PC-3 (cell line): ENCODE measurements around the gene ZBTB16. TPM values are rescaled to one million over a fixed set of nuclear protein-coding genes. Genes with fewer than 3 reads are reported as not detected.

Experiments
- ATAC-seq: fragments of 200-7000 bp; cut with Tn5 transposase; 2 replicates; pipeline ENCODE4 v1.9.1; 2020; ENCODE audit warnings: mild to moderate bottlenecking, moderate library complexity
- BruUV-seq: library from RNA; stranded (reverse); fragments of 400-500 nt; replicated peaks from 2 replicates; lab custom pipeline; 2021; lab: Mats Ljungman, UMichigan
- CTCF ChIA-PET: fragments of 300-600 bp; sonication (Branson Sonifier 250); formaldehyde crosslinking; loops from one replicate; lab custom pipeline; 2022; ENCODE audit warnings: antibody characterized with exemption; lab: Charles Lee
- POLR2A ChIA-PET: fragments of 300-600 bp; sonication (Branson Sonifier 250); formaldehyde crosslinking; loops from one replicate; lab custom pipeline; 2022; ENCODE audit warnings: antibody characterized with exemption; ENCODE audit not compliant: unreplicated experiment; lab: Charles Lee
- DNase-seq: peaks from one replicate; pipeline ENCODE4 v3.0.0-alpha.2; 2015
- H2AFZ ChIP-seq: fragments of 300-600 bp; sonication (generic); 2 replicates; pipeline ENCODE4 v1.6.0; 2016; ENCODE audit warnings: antibody characterized with exemption, low read length
- H3F3A ChIP-seq: fragments of 300-600 bp; sonication (generic); one replicate; pipeline ENCODE4 v1.6.0; 2017; ENCODE audit warnings: antibody characterized with exemption, low read length, control low read depth, mild to moderate bottlenecking; ENCODE audit not compliant: unreplicated experiment
- H3K27ac ChIP-seq: fragments of 300-600 bp; sonication (generic); 2 replicates; pipeline ENCODE4 v1.5.1; 2016; ENCODE audit warnings: mild to moderate bottlenecking, low read length
- H3K27me3 ChIP-seq: fragments of 300-600 bp; sonication (generic); 2 replicates; pipeline ENCODE4 v1.6.1; 2016; ENCODE audit warnings: low read length, mixed read lengths
- H3K36me3 ChIP-seq: fragments of 300-600 bp; sonication (generic); 2 replicates; pipeline ENCODE4 v1.6.1; 2016; ENCODE audit warnings: low read depth, mixed run types, low read length, mixed read lengths
- H3K4me1 ChIP-seq: fragments of 300-600 bp; sonication (generic); 2 replicates; pipeline ENCODE4 v1.5.1; 2016; ENCODE audit warnings: low read length; ENCODE audit not compliant: insufficient read depth
- H3K4me2 ChIP-seq: fragments of 300-600 bp; sonication (generic); 2 replicates; pipeline ENCODE4 v1.6.0; 2016; ENCODE audit warnings: low read length
- H3K4me3 ChIP-seq: fragments of 300-600 bp; sonication (generic); 2 replicates; pipeline ENCODE4 v1.5.1; 2016; ENCODE audit warnings: mild to moderate bottlenecking, low read length, mixed read lengths
- H3K79me2 ChIP-seq: fragments of 300-600 bp; sonication (generic); 2 replicates; pipeline ENCODE4 v1.6.1; 2017; ENCODE audit warnings: low read length, mixed read lengths
- H3K9ac ChIP-seq: fragments of 300-600 bp; sonication (generic); 2 replicates; pipeline ENCODE4 v1.6.0; 2016; ENCODE audit warnings: mild to moderate bottlenecking, low read length
- H3K9me2 ChIP-seq: fragments of 300-600 bp; sonication (generic); replicated peaks from 2 replicates; pipeline ENCODE4 v1.6.1; 2016; ENCODE audit warnings: mixed run types, low read length, mixed read lengths
- H3K9me3 ChIP-seq: fragments of 300-600 bp; sonication (generic); 2 replicates; pipeline ENCODE4 v1.6.1; 2016; ENCODE audit warnings: low read length, mixed read lengths
- H4K20me1 ChIP-seq: fragments of 300-600 bp; sonication (generic); 2 replicates; pipeline ENCODE4 v1.6.1; 2016; ENCODE audit warnings: low read length, mixed read lengths
- EZH2 ChIP-seq: fragments of 300-600 bp; sonication (generic); IDR thresholded peaks from one replicate; pipeline ENCODE4 v1.6.1; 2017; ENCODE audit warnings: antibody characterized with exemption, mild to moderate bottlenecking, low read length; ENCODE audit not compliant: unreplicated experiment
- EZH2phosphoT487 ChIP-seq: fragments of 300-600 bp; sonication (generic); IDR thresholded peaks from 2 replicates; pipeline ENCODE4 v1.6.1; 2018; ENCODE audit warnings: mild to moderate bottlenecking, antibody characterized with exemption, low read length, borderline replicate concordance
- intact Hi-C: fragments of 100-400 bp; cut with micrococcal nuclease; formaldehyde crosslinking; loops from 2 replicates; pipeline ENCODE4 v1.9.0; 2023
- total RNA-seq: library from RNA; depleted of rRNA; stranded (reverse); fragments of >200 nt; gene quantifications from 2 replicates; pipeline ENCODE4 v1.2.3, GENCODE V29; 2014; rRNA removed
- TF ChIP-seq, protein P1 (sequence below): fragments of 300-600 bp; sonication (generic); conservative IDR thresholded peaks from 2 replicates; pipeline ENCODE4 v1.5.1; 2017; ENCODE audit warnings: antibody characterized with exemption, low read depth, mild to moderate bottlenecking, low read length

Gene ZBTB16
- total RNA-seq, 1 experiment from 2014 or later, result not detected

DNA sequence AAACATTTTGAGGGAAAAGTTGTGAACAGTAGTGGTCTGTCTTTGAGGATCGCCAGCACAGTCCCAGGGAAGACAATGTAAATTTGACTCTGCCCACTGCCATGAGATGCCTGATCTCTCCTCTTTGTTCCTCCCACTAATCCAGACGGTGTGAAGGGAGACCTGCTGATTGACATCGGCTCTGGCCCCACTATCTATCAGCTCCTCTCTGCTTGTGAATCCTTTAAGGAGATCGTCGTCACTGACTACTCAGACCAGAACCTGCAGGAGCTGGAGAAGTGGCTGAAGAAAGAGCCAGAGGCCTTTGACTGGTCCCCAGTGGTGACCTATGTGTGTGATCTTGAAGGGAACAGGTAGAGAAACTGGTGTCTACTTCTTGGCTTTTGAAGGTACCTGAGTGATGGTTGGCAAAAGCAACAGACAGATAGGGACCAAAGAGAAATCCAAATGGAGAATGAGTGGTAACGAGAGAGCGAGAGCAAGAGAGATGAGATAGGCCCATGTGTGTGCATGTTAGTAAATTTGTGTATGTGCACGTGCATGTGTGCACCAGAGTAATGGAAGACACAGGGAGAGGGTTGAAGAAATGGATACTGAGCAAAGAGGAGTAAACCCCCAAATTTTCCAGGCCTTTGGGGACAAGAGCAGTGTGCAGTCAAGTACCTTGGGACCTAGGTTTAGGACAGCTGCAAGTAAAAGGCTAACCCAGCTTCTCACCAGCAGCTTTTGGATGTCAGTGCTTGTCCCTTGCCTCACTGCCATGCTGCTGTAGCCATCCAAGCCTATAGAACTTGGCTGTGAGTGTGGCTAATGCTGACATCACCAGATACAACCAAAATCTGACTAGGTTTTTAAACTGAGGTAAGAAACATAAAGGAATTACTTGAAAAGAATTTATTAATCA lies 238.5 kb downstream of the ZBTB16 start:
- H3K9ac ChIP-seq, result no peak overlapping the region
- no peaks in the 10 kb centered on the region for H3K27me3 ChIP-seq
- H3K9me2 ChIP-seq, result no peaks in the 10 kb centered on the region
- H3K9me3 ChIP-seq, result 0 out of 2 replicates have a peak, but pooled peaks cover 4% of the 10 kb centered on the region
- POLR2A ChIA-PET, result no interaction called here
- DNase-seq (no peak), ATAC-seq (no peak)
- no peaks in the 10 kb centered on the region for H3K79me2 ChIP-seq
- no peak overlapping the region for H3K4me3 ChIP-seq
- H3K4me1 ChIP-seq, result peaks cover 35% of the 10 kb centered on the region
- no peak overlapping the region for H3K4me2 ChIP-seq
- no peak overlapping the region for H3K27ac ChIP-seq
- H2AFZ ChIP-seq, result no peak overlapping the region
- BruUV-seq, result no TSS peak
- CTCF ChIA-PET, result no interaction called here
- TF ChIP-seq, protein P1, sequence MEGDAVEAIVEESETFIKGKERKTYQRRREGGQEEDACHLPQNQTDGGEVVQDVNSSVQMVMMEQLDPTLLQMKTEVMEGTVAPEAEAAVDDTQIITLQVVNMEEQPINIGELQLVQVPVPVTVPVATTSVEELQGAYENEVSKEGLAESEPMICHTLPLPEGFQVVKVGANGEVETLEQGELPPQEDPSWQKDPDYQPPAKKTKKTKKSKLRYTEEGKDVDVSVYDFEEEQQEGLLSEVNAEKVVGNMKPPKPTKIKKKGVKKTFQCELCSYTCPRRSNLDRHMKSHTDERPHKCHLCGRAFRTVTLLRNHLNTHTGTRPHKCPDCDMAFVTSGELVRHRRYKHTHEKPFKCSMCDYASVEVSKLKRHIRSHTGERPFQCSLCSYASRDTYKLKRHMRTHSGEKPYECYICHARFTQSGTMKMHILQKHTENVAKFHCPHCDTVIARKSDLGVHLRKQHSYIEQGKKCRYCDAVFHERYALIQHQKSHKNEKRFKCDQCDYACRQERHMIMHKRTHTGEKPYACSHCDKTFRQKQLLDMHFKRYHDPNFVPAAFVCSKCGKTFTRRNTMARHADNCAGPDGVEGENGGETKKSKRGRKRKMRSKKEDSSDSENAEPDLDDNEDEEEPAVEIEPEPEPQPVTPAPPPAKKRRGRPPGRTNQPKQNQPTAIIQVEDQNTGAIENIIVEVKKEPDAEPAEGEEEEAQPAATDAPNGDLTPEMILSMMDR, result no peak
- TF ChIP-seq EZH2 (no peak), EZH2phosphoT487 (no peak)
- peaks cover 7% of the 10 kb centered on the region for H3F3A ChIP-seq
- intact Hi-C loops, result no loop called here
- H4K20me1 ChIP-seq, result no peaks in the 10 kb centered on the region
- H3K36me3 ChIP-seq, result no peaks in the 10 kb centered on the region

DNA sequence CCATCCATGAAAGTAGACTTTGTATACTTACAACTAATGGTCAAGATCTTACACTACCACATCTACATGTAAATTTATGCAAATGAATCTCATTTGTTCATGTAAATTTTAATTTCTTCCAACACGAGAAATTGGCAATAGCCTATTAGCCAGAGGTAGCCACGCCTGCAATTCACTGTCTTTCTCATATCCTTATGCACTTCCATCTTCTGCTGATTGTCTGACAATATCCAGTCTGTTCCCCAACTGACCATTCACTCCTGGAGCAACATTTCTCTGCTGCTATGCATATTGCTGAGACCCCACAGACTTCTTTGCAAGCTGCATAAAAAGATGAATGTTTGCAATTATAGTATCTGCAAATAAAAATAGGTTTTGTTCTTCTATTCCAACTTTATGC lies 239.2 kb downstream of the ZBTB16 start:
- Histone ChIP-seq H3K27me3 (no peaks in the 10 kb centered on the region), H3F3A (peaks cover 7% of the 10 kb centered on the region), H3K4me3 (no peak overlapping the region), H3K36me3 (no peaks in the 10 kb centered on the region), H3K4me2 (no peak overlapping the region), H3K4me1 (peaks cover 30% of the 10 kb centered on the region), H3K9me2 (no peaks in the 10 kb centered on the region), H3K27ac (no peak overlapping the region), H3K9me3 (0 out of 2 replicates have a peak, but pooled peaks cover 4% of the 10 kb centered on the region), H3K79me2 (no peaks in the 10 kb centered on the region), H3K9ac (no peak overlapping the region), H2AFZ (no peak overlapping the region), H4K20me1 (no peaks in the 10 kb centered on the region)
- ATAC-seq (no peak), DNase-seq (no peak)
- TF ChIP-seq EZH2 (no peak), EZH2phosphoT487 (no peak)
- TF ChIP-seq, protein P1, result no peak
- intact Hi-C loops, result no loop called here
- no TSS peak for BruUV-seq
- POLR2A ChIA-PET, result interaction anchor here (0.7 kb wide), 1 partner anchor 26 kb away, joined by 4 read pairs; no protein-coding TSS in a partner anchor
- CTCF ChIA-PET, result no interaction called here

Other genes starting within 250 kb of the ZBTB16 start
- 27.7 and 55.8 TPM in 2 replicates for gene USP28, start 184.1 kb upstream of the ZBTB16 start, total RNA-seq
- not detected in 2 replicates for gene HTR3B, start 154.9 kb upstream of the ZBTB16 start, total RNA-seq
- gene HTR3A, start 84.6 kb upstream of the ZBTB16 start, total RNA-seq, result not detected in 2 replicates
- 20.8 and 23.3 TPM in 2 replicates for gene NNMT, start 236.7 kb downstream of the ZBTB16 start, total RNA-seq